ENCODE results near the gene RFFL.

GRCh38 chr17:35095741-35096140, 32.2 kb upstream of the RFFL start:
- no peak for TF ChIP-seq POLR2AphosphoS5 (IDR thresholded peaks at IDR 0.05)
- TF ChIP-seq CTCF (IDR thresholded peaks at IDR 0.05): no peak
- TF ChIP-seq POLR2A (IDR thresholded peaks at IDR 0.05): no peak
- TF ChIP-seq EP300 (IDR thresholded peaks at IDR 0.05): no peak
